ENCODE data around the gene OR10Z1.

OR10Z1 gene

GRCh38 chr1:158600735-158601134 is 4.3 kb upstream of the OR10Z1 start:
- H3K9me3 ChIP-seq (ENCODE audit: control insufficient read depth in 2 of 2, low read length in 2 of 2), result peaks cover 6 to 7% of the 10 kb centered on the region in 2 donors
- no peaks in the 10 kb centered on the region for H3K4me1 ChIP-seq (ENCODE audit: control insufficient read depth in 2 of 2, insufficient read depth in 2 of 2, low read length in 2 of 2)

GRCh38 chr1:158607296-158607695 is 2.2 kb downstream of the OR10Z1 start:
- Histone ChIP-seq H3K9ac (ENCODE audit: low read depth in 1 of 2, low read length in 2 of 2) (no peak overlapping the region), H3K9me3 (ENCODE audit: control insufficient read depth in 2 of 2, low read length in 2 of 2) (no peaks in the 10 kb centered on the region), H3K27ac (ENCODE audit: low read depth in 2 of 2, low read length in 2 of 2) (no peak overlapping the region), H3K36me3 (ENCODE audit: control insufficient read depth in 2 of 2, insufficient read depth in 2 of 2, low read length in 2 of 2) (no peaks in the 10 kb centered on the region), H3K4me1 (ENCODE audit: control insufficient read depth in 2 of 2, insufficient read depth in 2 of 2, low read length in 2 of 2) (no peaks in the 10 kb centered on the region), H3K27me3 (ENCODE audit: control insufficient read depth in 2 of 2, insufficient read depth in 2 of 2, low read length in 2 of 2) (no peaks in the 10 kb centered on the region), H3K4me3 (ENCODE audit: low read length in 2 of 2) (no peak overlapping the region)

More at GRCh38 chr1:158600735-158601134, 4.3 kb upstream of the OR10Z1 start:
- no peak overlapping the region for H3K4me3 ChIP-seq (ENCODE audit: low read length in 2 of 2)
- no peak overlapping the region for H3K9ac ChIP-seq (ENCODE audit: low read depth in 1 of 2, low read length in 2 of 2)
- H3K27ac ChIP-seq (ENCODE audit: low read depth in 2 of 2, low read length in 2 of 2), result no peak overlapping the region
- no peaks in the 10 kb centered on the region for H3K36me3 ChIP-seq (ENCODE audit: control insufficient read depth in 2 of 2, insufficient read depth in 2 of 2, low read length in 2 of 2)
- no peaks in the 10 kb centered on the region for H3K27me3 ChIP-seq (ENCODE audit: control insufficient read depth in 2 of 2, insufficient read depth in 2 of 2, low read length in 2 of 2)

- no peaks in the 10 kb centered on the region for H3K27me3 ChIP-seq (ENCODE audit: control insufficient read depth in 2 of 2, insufficient read depth in 2 of 2, low read length in 2 of 2)
- no peak overlapping the region for H3K4me3 ChIP-seq (ENCODE audit: low read length in 2 of 2)
- no peaks in the 10 kb centered on the region for H3K4me1 ChIP-seq (ENCODE audit: control insufficient read depth in 2 of 2, insufficient read depth in 2 of 2, low read length in 2 of 2)
Observed at GRCh38 chr1:158611916-158612315, 6.8 kb downstream of the OR10Z1 start.

GRCh38 chr1:158613764-158614163 is 8.7 kb downstream of the OR10Z1 start:
- no peak overlapping the region for H3K4me3 ChIP-seq (ENCODE audit: low read length in 2 of 2)
- no peaks in the 10 kb centered on the region for H3K4me1 ChIP-seq (ENCODE audit: control insufficient read depth in 2 of 2, insufficient read depth in 2 of 2, low read length in 2 of 2)
- H3K27ac ChIP-seq (ENCODE audit: low read depth in 2 of 2, low read length in 2 of 2), result no peak overlapping the region
- no peaks in the 10 kb centered on the region for H3K27me3 ChIP-seq (ENCODE audit: control insufficient read depth in 2 of 2, insufficient read depth in 2 of 2, low read length in 2 of 2)
- no peaks in the 10 kb centered on the region for H3K9me3 ChIP-seq (ENCODE audit: control insufficient read depth in 2 of 2, low read length in 2 of 2)
- H3K9ac ChIP-seq (ENCODE audit: low read depth in 1 of 2, low read length in 2 of 2), result no peak overlapping the region
- no peaks in the 10 kb centered on the region for H3K36me3 ChIP-seq (ENCODE audit: control insufficient read depth in 2 of 2, insufficient read depth in 2 of 2, low read length in 2 of 2)

More at GRCh38 chr1:158611916-158612315, 6.8 kb downstream of the OR10Z1 start:
- H3K27ac ChIP-seq (ENCODE audit: low read depth in 2 of 2, low read length in 2 of 2), result no peak overlapping the region
- no peaks in the 10 kb centered on the region for H3K9me3 ChIP-seq (ENCODE audit: control insufficient read depth in 2 of 2, low read length in 2 of 2)
- H3K9ac ChIP-seq (ENCODE audit: low read depth in 1 of 2, low read length in 2 of 2), result no peak overlapping the region
- H3K36me3 ChIP-seq (ENCODE audit: control insufficient read depth in 2 of 2, insufficient read depth in 2 of 2, low read length in 2 of 2), result no peaks in the 10 kb centered on the region

GRCh38 chr1:158638146-158638545 is 33.1 kb downstream of the OR10Z1 start:
- Histone ChIP-seq H3K9me3 (ENCODE audit: control insufficient read depth in 2 of 2, low read length in 2 of 2) (no peaks in the 10 kb centered on the region), H3K4me1 (ENCODE audit: control insufficient read depth in 2 of 2, insufficient read depth in 2 of 2, low read length in 2 of 2) (no peaks in the 10 kb centered on the region), H3K9ac (ENCODE audit: low read depth in 1 of 2, low read length in 2 of 2) (no peak overlapping the region), H3K27ac (ENCODE audit: low read depth in 2 of 2, low read length in 2 of 2) (no peak overlapping the region), H3K4me3 (ENCODE audit: low read length in 2 of 2) (no peak overlapping the region), H3K36me3 (ENCODE audit: control insufficient read depth in 2 of 2, insufficient read depth in 2 of 2, low read length in 2 of 2) (no peaks in the 10 kb centered on the region), H3K27me3 (ENCODE audit: control insufficient read depth in 2 of 2, insufficient read depth in 2 of 2, low read length in 2 of 2) (no peaks in the 10 kb centered on the region)

- Histone ChIP-seq H3K27me3 (ENCODE audit: control insufficient read depth in 2 of 2, insufficient read depth in 2 of 2, low read length in 2 of 2) (no peaks in the 10 kb centered on the region), H3K4me3 (ENCODE audit: low read length in 2 of 2) (no peak overlapping the region), H3K9ac (ENCODE audit: low read depth in 1 of 2, low read length in 2 of 2) (no peak overlapping the region)
Observed at GRCh38 chr1:158638904-158639303, 33.8 kb downstream of the OR10Z1 start.

GRCh38 chr1:158644449-158644848 is 39.4 kb downstream of the OR10Z1 start:
- Histone ChIP-seq H3K36me3 (ENCODE audit: control insufficient read depth in 2 of 2, insufficient read depth in 2 of 2, low read length in 2 of 2) (no peaks in the 10 kb centered on the region), H3K9me3 (ENCODE audit: control insufficient read depth in 2 of 2, low read length in 2 of 2) (no peaks in the 10 kb centered on the region), H3K9ac (ENCODE audit: low read depth in 1 of 2, low read length in 2 of 2) (no peak overlapping the region), H3K4me1 (ENCODE audit: control insufficient read depth in 2 of 2, insufficient read depth in 2 of 2, low read length in 2 of 2) (peaks cover 0 to 2% of the 10 kb centered on the region in 2 donors), H3K4me3 (ENCODE audit: low read length in 2 of 2) (no peak overlapping the region), H3K27ac (ENCODE audit: low read depth in 2 of 2, low read length in 2 of 2) (no peak overlapping the region), H3K27me3 (ENCODE audit: control insufficient read depth in 2 of 2, insufficient read depth in 2 of 2, low read length in 2 of 2) (no peaks in the 10 kb centered on the region)

More at GRCh38 chr1:158638904-158639303, 33.8 kb downstream of the OR10Z1 start:
- Histone ChIP-seq H3K9me3 (ENCODE audit: control insufficient read depth in 2 of 2, low read length in 2 of 2) (no peaks in the 10 kb centered on the region), H3K36me3 (ENCODE audit: control insufficient read depth in 2 of 2, insufficient read depth in 2 of 2, low read length in 2 of 2) (no peaks in the 10 kb centered on the region), H3K27ac (ENCODE audit: low read depth in 2 of 2, low read length in 2 of 2) (no peak overlapping the region), H3K4me1 (ENCODE audit: control insufficient read depth in 2 of 2, insufficient read depth in 2 of 2, low read length in 2 of 2) (no peaks in the 10 kb centered on the region)

GRCh38 chr1:158646465-158646864 is 41.4 kb downstream of the OR10Z1 start:
- no peaks in the 10 kb centered on the region for H3K36me3 ChIP-seq (ENCODE audit: control insufficient read depth in 2 of 2, insufficient read depth in 2 of 2, low read length in 2 of 2)
- no peak overlapping the region for H3K27ac ChIP-seq (ENCODE audit: low read depth in 2 of 2, low read length in 2 of 2)
- no peaks in the 10 kb centered on the region for H3K27me3 ChIP-seq (ENCODE audit: control insufficient read depth in 2 of 2, insufficient read depth in 2 of 2, low read length in 2 of 2)
- no peak overlapping the region for H3K9ac ChIP-seq (ENCODE audit: low read depth in 1 of 2, low read length in 2 of 2)
- no peaks in the 10 kb centered on the region for H3K9me3 ChIP-seq (ENCODE audit: control insufficient read depth in 2 of 2, low read length in 2 of 2)
- H3K4me3 ChIP-seq (ENCODE audit: low read length in 2 of 2), result no peak overlapping the region
- peaks cover 0 to 2% of the 10 kb centered on the region in 2 donors for H3K4me1 ChIP-seq (ENCODE audit: control insufficient read depth in 2 of 2, insufficient read depth in 2 of 2, low read length in 2 of 2)

GRCh38 chr1:158649052-158649451 is 44.0 kb downstream of the OR10Z1 start:
- Histone ChIP-seq H3K4me1 (ENCODE audit: control insufficient read depth in 2 of 2, insufficient read depth in 2 of 2, low read length in 2 of 2) (peaks cover 0 to 2% of the 10 kb centered on the region in 2 donors), H3K27ac (ENCODE audit: low read depth in 2 of 2, low read length in 2 of 2) (no peak overlapping the region), H3K9ac (ENCODE audit: low read depth in 1 of 2, low read length in 2 of 2) (no peak overlapping the region)

GRCh38 chr1:158652721-158653334 is 47.8 kb downstream of the OR10Z1 start:
- H3K36me3 ChIP-seq (ENCODE audit: control insufficient read depth in 2 of 2, insufficient read depth in 2 of 2, low read length in 2 of 2), result no peaks in the 10 kb centered on the region
- no peak overlapping the region for H3K27ac ChIP-seq (ENCODE audit: low read depth in 2 of 2, low read length in 2 of 2)
- no peaks in the 10 kb centered on the region for H3K9me3 ChIP-seq (ENCODE audit: control insufficient read depth in 2 of 2, low read length in 2 of 2)
- H3K27me3 ChIP-seq (ENCODE audit: control insufficient read depth in 2 of 2, insufficient read depth in 2 of 2, low read length in 2 of 2), result no peaks in the 10 kb centered on the region
- H3K4me3 ChIP-seq (ENCODE audit: low read length in 2 of 2), result no peak overlapping the region
- H3K4me1 ChIP-seq (ENCODE audit: control insufficient read depth in 2 of 2, insufficient read depth in 2 of 2, low read length in 2 of 2), result no peaks in the 10 kb centered on the region
- no peak overlapping the region for H3K9ac ChIP-seq (ENCODE audit: low read depth in 1 of 2, low read length in 2 of 2)

More at GRCh38 chr1:158649052-158649451, 44.0 kb downstream of the OR10Z1 start:
- H3K36me3 ChIP-seq (ENCODE audit: control insufficient read depth in 2 of 2, insufficient read depth in 2 of 2, low read length in 2 of 2), result no peaks in the 10 kb centered on the region
- H3K27me3 ChIP-seq (ENCODE audit: control insufficient read depth in 2 of 2, insufficient read depth in 2 of 2, low read length in 2 of 2), result no peaks in the 10 kb centered on the region
- H3K9me3 ChIP-seq (ENCODE audit: control insufficient read depth in 2 of 2, low read length in 2 of 2), result no peaks in the 10 kb centered on the region
- H3K4me3 ChIP-seq (ENCODE audit: low read length in 2 of 2), result no peak overlapping the region

Measured in mucosa of rectum (tissue), 2 donors.